DMS53 treated with DMSO at 0.1 percent for 48 hours (cell line): ENCODE measurements around the gene HDDC3.

Experiments
- DNase-seq: peaks from one replicate; lab custom pipeline; 2025; ENCODE audit not compliant: unreplicated experiment; lab: John Stamatoyannopoulos, UW

Gene HDDC3

DNA sequence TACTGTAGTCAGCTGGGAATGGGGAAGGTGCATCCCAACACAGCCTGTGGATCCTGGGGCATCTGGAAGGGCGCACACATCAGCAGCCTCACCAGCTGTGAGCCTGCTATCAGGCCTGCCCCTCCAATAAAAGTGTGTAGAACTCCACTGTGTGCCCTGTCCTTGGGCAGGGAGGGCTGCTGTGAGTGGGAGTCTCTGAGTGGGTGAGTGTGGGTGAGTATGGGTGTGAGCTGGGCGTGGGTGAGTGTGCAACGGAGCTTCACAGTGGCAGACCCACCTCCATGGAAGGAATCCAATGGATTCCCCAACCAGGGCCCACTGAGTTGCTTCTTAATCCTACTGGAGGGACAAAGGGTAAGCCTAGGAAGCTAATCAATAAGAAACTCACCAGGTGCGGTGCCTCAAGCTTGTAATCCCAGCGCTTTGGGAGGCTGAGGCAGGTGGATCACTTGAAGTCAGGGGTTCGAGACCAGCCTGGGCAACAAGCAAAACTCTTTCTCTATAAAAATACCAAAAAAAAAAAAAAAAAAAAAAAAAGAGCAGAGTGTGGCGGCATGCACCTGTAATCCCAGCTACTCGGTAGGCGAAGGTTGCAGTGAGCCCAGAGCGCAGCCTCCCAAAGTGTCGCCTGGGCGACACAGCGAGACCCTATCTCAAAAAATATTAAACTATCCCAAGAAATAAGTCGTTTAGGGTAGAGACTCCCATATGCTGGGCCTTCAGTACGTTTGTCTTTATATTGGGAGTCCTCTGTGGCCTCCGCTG lies 21.8 kb upstream of the HDDC3 start:
- DNase-seq, result no peak

GRCh38 chr15:90952901-90953677 lies 20.7 kb upstream of the HDDC3 start:
- DNase-seq, result no peak

DNA sequence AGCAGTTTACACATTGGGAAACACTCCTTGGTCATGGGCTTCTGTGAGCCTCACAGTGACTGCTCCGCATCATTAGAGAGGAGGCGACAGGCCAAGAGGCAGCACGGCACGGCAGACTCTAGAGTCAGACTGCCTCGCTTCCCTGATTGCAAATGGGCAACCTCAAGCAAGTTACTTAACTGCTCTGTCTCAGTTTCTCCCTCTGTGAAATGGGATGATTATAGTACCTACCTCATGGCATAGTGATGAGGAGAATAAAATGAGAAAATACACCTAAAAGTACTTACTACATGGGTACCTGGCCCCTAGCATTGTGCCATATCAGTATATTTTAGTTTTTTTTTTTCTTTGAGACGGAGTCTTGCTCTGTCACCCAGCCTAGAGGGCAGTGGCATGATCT lies 18.3 kb upstream of the HDDC3 start:
- no peak for DNase-seq

- no peak for DNase-seq
Measured at GRCh38 chr15:90949979-90950675, 17.8 kb upstream of the HDDC3 start.

- DNase-seq, result no peak
Measured at GRCh38 chr15:90948506-90948905, 16.2 kb upstream of the HDDC3 start.

GRCh38 chr15:90947577-90948357 lies 15.4 kb upstream of the HDDC3 start:
- no peak for DNase-seq

DNA sequence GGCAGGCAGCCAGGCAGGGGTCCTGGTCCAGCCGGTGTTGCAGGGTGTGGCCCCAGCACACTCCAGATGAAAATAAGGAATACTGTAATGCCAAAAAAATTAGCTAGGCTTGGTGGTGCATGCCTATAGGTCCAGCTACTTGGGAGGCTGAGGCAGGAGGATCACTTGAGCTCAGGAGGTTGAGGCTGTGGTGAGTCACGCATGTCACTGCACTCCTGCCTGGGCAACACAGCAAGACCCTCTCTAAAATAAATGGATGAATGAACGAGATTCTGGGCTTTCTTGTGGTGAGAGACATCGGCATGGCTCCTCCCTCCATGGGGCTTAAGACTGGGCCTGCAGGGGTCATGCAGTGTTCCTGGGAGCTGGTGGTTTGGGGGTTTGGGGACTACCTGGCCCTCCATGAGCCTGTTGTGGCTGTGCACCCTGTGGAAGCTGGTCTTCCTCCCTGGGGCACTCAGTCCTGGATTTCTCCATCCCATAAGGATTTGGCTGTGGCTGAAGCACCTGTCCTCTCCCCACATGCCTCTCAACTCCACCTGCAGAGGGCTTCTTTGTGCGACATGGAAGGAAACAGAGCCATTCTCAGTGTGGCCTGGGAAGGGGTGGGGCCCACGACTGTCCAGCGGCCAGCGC lies 14.7 kb upstream of the HDDC3 start:
- no peak for DNase-seq

DNA sequence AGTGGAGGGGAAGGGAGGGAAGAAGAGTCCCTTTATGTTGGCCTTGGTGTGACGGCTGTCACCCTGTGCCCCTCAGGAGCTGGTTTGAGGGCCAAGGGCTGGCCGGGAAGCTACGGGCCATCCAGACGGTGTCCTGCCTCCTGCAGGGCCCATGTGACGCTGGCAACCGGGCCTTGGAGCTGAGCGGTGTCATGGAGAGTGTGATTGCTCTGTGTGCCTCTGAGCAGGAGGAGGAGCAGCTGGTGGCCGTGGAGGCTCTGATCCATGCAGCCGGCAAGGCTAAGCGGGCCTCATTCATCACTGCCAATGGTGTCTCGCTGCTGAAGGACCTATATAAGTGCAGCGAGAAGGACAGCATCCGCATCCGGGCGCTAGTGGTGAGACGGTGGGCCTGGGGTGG lies 14.2 kb upstream of the HDDC3 start:
- no peak for DNase-seq

GRCh38 chr15:90945091-90945490 lies 12.7 kb upstream of the HDDC3 start:
- DNase-seq, result no peak

DNA sequence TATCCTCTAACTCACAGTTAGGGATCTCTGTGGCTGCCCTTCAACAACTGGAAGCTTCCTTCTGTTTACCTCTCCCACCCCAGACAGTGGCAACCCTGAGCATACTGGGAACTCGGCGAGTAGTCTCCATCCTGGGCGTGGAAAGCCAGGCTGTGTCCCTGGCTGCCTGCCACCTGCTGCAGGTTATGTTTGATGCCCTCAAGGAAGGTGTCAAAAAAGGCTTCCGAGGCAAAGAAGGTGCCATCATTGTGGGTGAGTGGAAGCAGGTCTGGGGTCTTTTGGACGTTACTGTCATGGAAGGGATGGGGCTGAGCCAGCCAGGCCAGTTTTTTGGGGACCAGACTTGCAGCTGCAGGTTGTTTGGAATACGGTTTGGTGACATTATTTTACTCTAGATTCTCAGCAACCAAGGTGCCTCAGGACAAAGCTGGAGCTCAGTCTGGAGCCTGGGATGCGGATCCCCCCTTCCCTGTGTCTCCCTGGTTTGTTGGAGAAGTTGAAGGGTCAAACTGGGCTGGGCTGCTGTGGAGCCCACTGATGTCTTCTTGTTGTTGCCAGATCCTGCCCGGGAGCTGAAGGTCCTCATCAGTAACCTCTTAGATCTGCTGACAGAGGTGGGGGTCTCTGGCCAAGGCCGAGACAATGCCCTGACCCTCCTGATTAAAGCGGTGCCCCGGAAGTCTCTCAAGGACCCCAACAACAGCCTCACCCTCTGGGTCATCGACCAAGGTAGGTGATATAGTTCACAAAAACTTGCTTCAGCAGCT lies 10.2 kb upstream of the HDDC3 start:
- no peak for DNase-seq

GRCh38 chr15:90941038-90941437 lies 8.7 kb upstream of the HDDC3 start:
- DNase-seq, result no peak

DNA sequence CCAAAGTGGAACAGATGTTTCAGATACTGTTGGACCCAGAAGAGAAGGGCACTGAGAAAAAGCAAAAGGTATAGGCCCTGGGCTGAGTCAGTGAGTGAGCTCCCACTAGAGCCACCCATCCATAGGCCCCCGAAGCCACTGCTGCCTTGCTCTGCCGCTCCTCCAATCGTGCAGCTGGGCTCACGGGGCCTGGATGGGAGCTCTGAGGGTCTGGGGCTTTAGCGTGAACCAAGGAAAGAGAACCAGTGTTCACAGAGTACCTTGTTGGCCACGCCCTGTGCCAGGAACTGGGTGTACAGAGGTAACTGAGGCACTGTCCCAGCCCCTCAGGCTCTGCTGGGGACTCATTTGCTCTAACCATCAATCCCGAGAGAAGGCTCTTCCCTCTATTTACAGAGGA lies 7.4 kb upstream of the HDDC3 start:
- DNase-seq, result no peak

DNA sequence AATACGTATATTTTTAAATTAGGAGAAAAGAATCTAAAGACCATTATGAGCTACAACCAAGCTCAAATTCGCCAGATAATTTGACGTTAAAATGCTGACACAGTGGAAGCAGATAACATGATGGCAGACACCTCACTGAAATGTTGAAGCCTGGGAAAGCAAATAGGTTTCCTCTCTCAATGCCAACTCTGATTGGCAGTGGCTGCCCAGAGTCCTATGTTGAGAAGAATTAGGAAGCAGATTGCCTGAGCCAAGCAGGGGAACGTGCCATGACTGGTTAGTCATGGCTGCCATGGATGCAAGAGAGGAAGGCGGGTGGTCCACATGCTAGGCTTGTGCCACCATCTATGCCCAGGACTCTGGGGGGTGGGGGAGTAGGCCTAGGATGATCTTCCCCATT lies 5.9 kb upstream of the HDDC3 start:
- no peak for DNase-seq

DNA sequence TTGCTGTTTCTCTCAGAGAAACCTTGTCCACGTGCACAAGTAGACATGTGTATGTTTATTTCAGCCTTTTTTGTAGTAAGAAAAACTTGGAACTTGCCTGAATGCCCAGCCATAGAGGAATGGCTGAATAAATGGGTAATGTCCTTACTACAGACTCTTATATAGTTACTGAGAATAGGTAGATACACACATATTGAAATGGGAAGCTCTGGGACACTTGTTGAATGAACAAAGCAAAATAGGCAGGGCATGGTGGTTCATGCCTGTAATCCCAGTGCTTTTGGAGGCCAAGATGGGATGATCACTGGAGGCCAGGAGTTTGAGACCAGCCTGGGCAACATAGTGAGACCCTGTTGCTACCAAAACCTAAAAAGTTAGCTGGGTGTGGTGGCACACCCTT lies 4.5 kb upstream of the HDDC3 start:
- no peak for DNase-seq

GRCh38 chr15:90934949-90935751 lies 2.8 kb upstream of the HDDC3 start, which contains the start of gene UNC45A:
Gene UNC45A (plus strand): TSS chr15:90935285. CDS start chr15:90935325, 40 bp downstream.
- peak; percentile 80 for DNase-seq

GRCh38 chr15:90934256-90934948 lies 2.1 kb upstream of the HDDC3 start:
- peak; percentile 72 for DNase-seq

GRCh38 chr15:90933301-90933700 lies 952 bp upstream of the HDDC3 start:
- no peak for DNase-seq

- no peak for DNase-seq
Measured at GRCh38 chr15:90932660-90932991, 277 bp upstream of the HDDC3 start.

GRCh38 chr15:90931575-90931827 lies 848 bp downstream of the HDDC3 start:
- no peak for DNase-seq
